K562 (cell line): ENCODE results near the gene GATAD2B. TPM values are rescaled to one million over a fixed set of nuclear protein-coding genes. Genes with fewer than 3 reads are reported as not detected.

Source experiments
- microRNA-seq: library from miRNA; unstranded; fragments of <30 nt; microRNA quantifications from one replicate; pipeline ENCODE4, GENCODE V29; 2018; ENCODE audit warnings: borderline microRNAs expressed
- polyA plus RNA-seq, 8 experiments: library from polyadenylated mRNA; depleted of rRNA in 4 of 8; stranded (reverse) in 5 of 8; unstranded in 3 of 8; fragments of >200 nt; fragmentation: Nextera tagmentation in 2 of 8; fragmentation: Illumina TruSeq in 1 of 8; extraction: Ambion mirVana in 2 of 8; extraction: Trizol in 1 of 8; gene quantifications; 2 replicates each; pipeline versions ENCODE4 v1.2.1 to v1.2.3, GENCODE V29; 2011 to 2014; ENCODE audit warnings: inconsistent platforms in 1 of 8, missing spikeins in 1 of 8
- small RNA-seq: library from RNA; depleted of rRNA; stranded (forward); fragments of <200 nt; gene quantifications from one replicate; pipeline ENCODE3, GENCODE V24; 2014
- total RNA-seq, 7 experiments: library from RNA; depleted of rRNA in 6 of 7; stranded (reverse); fragments of >200 nt in 6 of 7; fragmentation: Illumina TruSeq in 2 of 7; extraction: Trizol in 2 of 7; gene quantifications; 2 replicates each; pipeline versions ENCODE4 v1.2.1 to v1.2.3, GENCODE V29; 2011 to 2021; ENCODE audit warnings: low replicate concordance in 1 of 7

Gene GATAD2B
- total and polyA plus RNA-seq, 9 of the 15 experiments (the other 6 are each of a cell fraction or from before 2014, with no cell fraction given): 1.5 to 40.2 (median 4.9) TPM

Small RNA genes lying within 50 kb of the gene (microRNA-seq; reads per million reads assigned to microRNA genes)
- 0.64 reads per million for gene MIR6737

Small RNA genes lying within 50 kb of the gene (small RNA-seq; reads per million reads assigned to genes)
- gene AL831737.1 (not detected), gene MIR6737 (not detected), gene RF00019 (not detected)

Other genes starting within 250 kb of the GATAD2B start
Only the 7 nearest of the 11 such genes appear.
- 20.2 and 21.7 TPM in 2 replicates for gene DENND4B, start 23.7 kb upstream of the GATAD2B start, total RNA-seq (2014; rRNA removed)
- gene DENND4B, start 23.7 kb upstream of the GATAD2B start, total RNA-seq (2014; rRNA removed; fragmentation: Illumina TruSeq; extraction: Trizol): 11.0 and 15.6 TPM in 2 replicates
- gene DENND4B, start 23.7 kb upstream of the GATAD2B start, total RNA-seq (2015; rRNA removed; fragmentation: Illumina TruSeq; extraction: Trizol): 21.0 and 23.1 TPM in 2 replicates
- gene DENND4B, start 23.7 kb upstream of the GATAD2B start, total RNA-seq (2021): 70.0 and 80.5 TPM in 2 replicates
- 28.8 and 75.9 TPM in 2 replicates for gene DENND4B, start 23.7 kb upstream of the GATAD2B start, polyA plus RNA-seq (2011; rRNA removed)
- gene DENND4B, start 23.7 kb upstream of the GATAD2B start, polyA plus RNA-seq (2014; fragmentation: Illumina TruSeq; extraction: Trizol): 47.4 and 52.5 TPM in 2 replicates
- 10 to 100 TPM in 1 of 2 experiments, 1 to 10 TPM in 1; 9.5 to 13.4 TPM for gene DENND4B, start 23.7 kb upstream of the GATAD2B start, polyA plus RNA-seq (2014; fragmentation: Nextera tagmentation; extraction: Ambion mirVana)
- gene DENND4B, start 23.7 kb upstream of the GATAD2B start, polyA plus RNA-seq (2014; rRNA removed): 63.3 and 74.0 TPM in 2 replicates
- 7.7 and 8.5 TPM in 2 replicates for gene CRTC2, start 35.6 kb upstream of the GATAD2B start, total RNA-seq (2014; rRNA removed)
- gene CRTC2, start 35.6 kb upstream of the GATAD2B start, total RNA-seq (2014; rRNA removed; fragmentation: Illumina TruSeq; extraction: Trizol): 5.6 TPM in 2 replicates
- 10.2 and 10.4 TPM in 2 replicates for gene CRTC2, start 35.6 kb upstream of the GATAD2B start, total RNA-seq (2015; rRNA removed; fragmentation: Illumina TruSeq; extraction: Trizol)
- gene CRTC2, start 35.6 kb upstream of the GATAD2B start, total RNA-seq (2021): 23.8 and 26.4 TPM in 2 replicates
- 13.3 and 26.5 TPM in 2 replicates for gene CRTC2, start 35.6 kb upstream of the GATAD2B start, polyA plus RNA-seq (2011; rRNA removed)
- gene CRTC2, start 35.6 kb upstream of the GATAD2B start, polyA plus RNA-seq (2014; fragmentation: Illumina TruSeq; extraction: Trizol): 24.0 TPM in 2 replicates
- gene CRTC2, start 35.6 kb upstream of the GATAD2B start, polyA plus RNA-seq (2014; fragmentation: Nextera tagmentation; extraction: Ambion mirVana): 1 to 10 TPM; 2.7 to 3.3 TPM
- 18.9 and 24.0 TPM in 2 replicates for gene CRTC2, start 35.6 kb upstream of the GATAD2B start, polyA plus RNA-seq (2014; rRNA removed)
- 81.1 and 88.3 TPM in 2 replicates for gene SLC39A1, start 40.6 kb upstream of the GATAD2B start, total RNA-seq (2014; rRNA removed)
- 43.0 and 45.3 TPM in 2 replicates for gene SLC39A1, start 40.6 kb upstream of the GATAD2B start, total RNA-seq (2014; rRNA removed; fragmentation: Illumina TruSeq; extraction: Trizol)
- 62.5 and 62.7 TPM in 2 replicates for gene SLC39A1, start 40.6 kb upstream of the GATAD2B start, total RNA-seq (2015; rRNA removed; fragmentation: Illumina TruSeq; extraction: Trizol)
- gene SLC39A1, start 40.6 kb upstream of the GATAD2B start, total RNA-seq (2021): 70.2 and 70.6 TPM in 2 replicates
- 52.9 and 61.3 TPM in 2 replicates for gene SLC39A1, start 40.6 kb upstream of the GATAD2B start, polyA plus RNA-seq (2011; rRNA removed)
- gene SLC39A1, start 40.6 kb upstream of the GATAD2B start, polyA plus RNA-seq (2014; fragmentation: Illumina TruSeq; extraction: Trizol): 72.8 and 84.3 TPM in 2 replicates
- 10 to 100 TPM in 1 of 2 experiments, 1 to 10 TPM in 1; 9.9 to 12.9 TPM for gene SLC39A1, start 40.6 kb upstream of the GATAD2B start, polyA plus RNA-seq (2014; fragmentation: Nextera tagmentation; extraction: Ambion mirVana)
- 69.5 and 76.1 TPM in 2 replicates for gene SLC39A1, start 40.6 kb upstream of the GATAD2B start, polyA plus RNA-seq (2014; rRNA removed)
- gene CREB3L4, start 44.9 kb upstream of the GATAD2B start, total RNA-seq (2014; rRNA removed): 13.5 and 13.9 TPM in 2 replicates
- 10.7 and 11.3 TPM in 2 replicates for gene CREB3L4, start 44.9 kb upstream of the GATAD2B start, total RNA-seq (2014; rRNA removed; fragmentation: Illumina TruSeq; extraction: Trizol)
- 9.6 and 9.9 TPM in 2 replicates for gene CREB3L4, start 44.9 kb upstream of the GATAD2B start, total RNA-seq (2015; rRNA removed; fragmentation: Illumina TruSeq; extraction: Trizol)
- 11.1 and 12.7 TPM in 2 replicates for gene CREB3L4, start 44.9 kb upstream of the GATAD2B start, total RNA-seq (2021)
- gene CREB3L4, start 44.9 kb upstream of the GATAD2B start, polyA plus RNA-seq (2011; rRNA removed): 18.6 and 23.7 TPM in 2 replicates
- 13.9 and 14.3 TPM in 2 replicates for gene CREB3L4, start 44.9 kb upstream of the GATAD2B start, polyA plus RNA-seq (2014; fragmentation: Illumina TruSeq; extraction: Trizol)
- 10 to 100 TPM; 13.3 to 17.2 TPM for gene CREB3L4, start 44.9 kb upstream of the GATAD2B start, polyA plus RNA-seq (2014; fragmentation: Nextera tagmentation; extraction: Ambion mirVana)
- gene CREB3L4, start 44.9 kb upstream of the GATAD2B start, polyA plus RNA-seq (2014; rRNA removed): 16.6 and 17.7 TPM in 2 replicates
- 284 and 308 TPM in 2 replicates for gene JTB, start 54.7 kb upstream of the GATAD2B start, total RNA-seq (2014; rRNA removed)
- gene JTB, start 54.7 kb upstream of the GATAD2B start, total RNA-seq (2014; rRNA removed; fragmentation: Illumina TruSeq; extraction: Trizol): 151 and 152 TPM in 2 replicates
- 125 and 131 TPM in 2 replicates for gene JTB, start 54.7 kb upstream of the GATAD2B start, total RNA-seq (2015; rRNA removed; fragmentation: Illumina TruSeq; extraction: Trizol)
- gene JTB, start 54.7 kb upstream of the GATAD2B start, total RNA-seq (2021): 210 and 231 TPM in 2 replicates
- gene JTB, start 54.7 kb upstream of the GATAD2B start, polyA plus RNA-seq (2011; rRNA removed): 214 and 229 TPM in 2 replicates
- gene JTB, start 54.7 kb upstream of the GATAD2B start, polyA plus RNA-seq (2014; fragmentation: Illumina TruSeq; extraction: Trizol): 108 and 134 TPM in 2 replicates
- 10 to 100 TPM; 24.7 to 36.7 TPM for gene JTB, start 54.7 kb upstream of the GATAD2B start, polyA plus RNA-seq (2014; fragmentation: Nextera tagmentation; extraction: Ambion mirVana)
- 263 and 286 TPM in 2 replicates for gene JTB, start 54.7 kb upstream of the GATAD2B start, polyA plus RNA-seq (2014; rRNA removed)
- gene RAB13, start 63.4 kb upstream of the GATAD2B start, total RNA-seq (2014; rRNA removed): 29.0 and 32.3 TPM in 2 replicates
- gene RAB13, start 63.4 kb upstream of the GATAD2B start, total RNA-seq (2014; rRNA removed; fragmentation: Illumina TruSeq; extraction: Trizol): 33.5 and 37.2 TPM in 2 replicates
- 37.2 and 39.8 TPM in 2 replicates for gene RAB13, start 63.4 kb upstream of the GATAD2B start, total RNA-seq (2015; rRNA removed; fragmentation: Illumina TruSeq; extraction: Trizol)
- 53.4 and 66.2 TPM in 2 replicates for gene RAB13, start 63.4 kb upstream of the GATAD2B start, total RNA-seq (2021)
- gene RAB13, start 63.4 kb upstream of the GATAD2B start, polyA plus RNA-seq (2011; rRNA removed): 42.2 and 62.0 TPM in 2 replicates
- 91.4 and 100 TPM in 2 replicates for gene RAB13, start 63.4 kb upstream of the GATAD2B start, polyA plus RNA-seq (2014; fragmentation: Illumina TruSeq; extraction: Trizol)
- gene RAB13, start 63.4 kb upstream of the GATAD2B start, polyA plus RNA-seq (2014; fragmentation: Nextera tagmentation; extraction: Ambion mirVana): 10 to 100 TPM; 22.3 to 28.6 TPM
- 68.4 and 80.2 TPM in 2 replicates for gene RAB13, start 63.4 kb upstream of the GATAD2B start, polyA plus RNA-seq (2014; rRNA removed)
- gene RPS27, start 67.8 kb upstream of the GATAD2B start, total RNA-seq (2014; rRNA removed): 2,623 and 3,670 TPM in 2 replicates
- gene RPS27, start 67.8 kb upstream of the GATAD2B start, total RNA-seq (2014; rRNA removed; fragmentation: Illumina TruSeq; extraction: Trizol): 9,218 and 10,330 TPM in 2 replicates
- 6,260 and 6,706 TPM in 2 replicates for gene RPS27, start 67.8 kb upstream of the GATAD2B start, total RNA-seq (2015; rRNA removed; fragmentation: Illumina TruSeq; extraction: Trizol)
- gene RPS27, start 67.8 kb upstream of the GATAD2B start, total RNA-seq (2021): 2,091 and 2,307 TPM in 2 replicates
- 9,377 and 10,263 TPM in 2 replicates for gene RPS27, start 67.8 kb upstream of the GATAD2B start, polyA plus RNA-seq (2011; rRNA removed)
- gene RPS27, start 67.8 kb upstream of the GATAD2B start, polyA plus RNA-seq (2014; fragmentation: Illumina TruSeq; extraction: Trizol): 9,201 and 9,484 TPM in 2 replicates
- gene RPS27, start 67.8 kb upstream of the GATAD2B start, polyA plus RNA-seq (2014; fragmentation: Nextera tagmentation; extraction: Ambion mirVana): 1,000 to 10,000 TPM; 6,302 to 8,843 TPM
- gene RPS27, start 67.8 kb upstream of the GATAD2B start, polyA plus RNA-seq (2014; rRNA removed): 6,001 and 6,844 TPM in 2 replicates